AG10803 (cell line): Measurements from ENCODE around the gene RCN1.

Experiments
- DNase-seq: peaks from one replicate; pipeline ENCODE4 v3.0.0; 2010; ENCODE audit warnings: low read depth
- H3K4me3 ChIP-seq: 2 replicates; pipeline ENCODE4 v1.5.1; 2011; ENCODE audit warnings: mild to moderate bottlenecking, low read length, control low read depth
- CTCF ChIP-seq: conservative IDR thresholded peaks from 2 replicates; pipeline ENCODE4 v1.5.1; 2011; ENCODE audit warnings: mild to moderate bottlenecking, low read length, control low read depth, inconsistent platforms

The RCN1 gene

GRCh38 chr11:32103941-32104340, 13.1 kb downstream of the RCN1 start:
- TF ChIP-seq CTCF, result no peak
- no peak for DNase-seq
- no peak overlapping the region for H3K4me3 ChIP-seq

GRCh38 chr11:32105871-32106560, 15.1 kb downstream of the RCN1 start:
- DNase-seq, result no peak
- no peak for TF ChIP-seq CTCF
- H3K4me3 ChIP-seq, result no peak overlapping the region

- DNase-seq, result no peak
- H3K4me3 ChIP-seq, result no peak overlapping the region
- no peak for TF ChIP-seq CTCF
Observed at GRCh38 chr11:32107647-32108046, 16.8 kb downstream of the RCN1 start.

- DNase-seq, result no peak
- no peak for TF ChIP-seq CTCF
- no peak overlapping the region for H3K4me3 ChIP-seq
Observed at GRCh38 chr11:32108576-32108975, 17.7 kb downstream of the RCN1 start.

GRCh38 chr11:32109138-32109537, 18.3 kb downstream of the RCN1 start:
- no peak for TF ChIP-seq CTCF
- H3K4me3 ChIP-seq, result no peak overlapping the region
- DNase-seq, result no peak

- DNase-seq, result no peak
- no peak overlapping the region for H3K4me3 ChIP-seq
- TF ChIP-seq CTCF, result no peak
Observed at GRCh38 chr11:32109592-32109991, 18.7 kb downstream of the RCN1 start.

- H3K4me3 ChIP-seq, result no peak overlapping the region
- no peak for DNase-seq
- TF ChIP-seq CTCF, result no peak
Observed at GRCh38 chr11:32110795-32111194, 19.9 kb downstream of the RCN1 start.
